ENCODE measurements around the gene MXI1.

- TF ChIP-seq POLR2AphosphoS5 (IDR thresholded peaks at IDR 0.05; ENCODE audit: insufficient read depth in 1 of 2, low read depth in 1 of 2): no peak
- no peak for TF ChIP-seq POLR2A (IDR thresholded peaks at IDR 0.05)
- TF ChIP-seq, protein P1, sequence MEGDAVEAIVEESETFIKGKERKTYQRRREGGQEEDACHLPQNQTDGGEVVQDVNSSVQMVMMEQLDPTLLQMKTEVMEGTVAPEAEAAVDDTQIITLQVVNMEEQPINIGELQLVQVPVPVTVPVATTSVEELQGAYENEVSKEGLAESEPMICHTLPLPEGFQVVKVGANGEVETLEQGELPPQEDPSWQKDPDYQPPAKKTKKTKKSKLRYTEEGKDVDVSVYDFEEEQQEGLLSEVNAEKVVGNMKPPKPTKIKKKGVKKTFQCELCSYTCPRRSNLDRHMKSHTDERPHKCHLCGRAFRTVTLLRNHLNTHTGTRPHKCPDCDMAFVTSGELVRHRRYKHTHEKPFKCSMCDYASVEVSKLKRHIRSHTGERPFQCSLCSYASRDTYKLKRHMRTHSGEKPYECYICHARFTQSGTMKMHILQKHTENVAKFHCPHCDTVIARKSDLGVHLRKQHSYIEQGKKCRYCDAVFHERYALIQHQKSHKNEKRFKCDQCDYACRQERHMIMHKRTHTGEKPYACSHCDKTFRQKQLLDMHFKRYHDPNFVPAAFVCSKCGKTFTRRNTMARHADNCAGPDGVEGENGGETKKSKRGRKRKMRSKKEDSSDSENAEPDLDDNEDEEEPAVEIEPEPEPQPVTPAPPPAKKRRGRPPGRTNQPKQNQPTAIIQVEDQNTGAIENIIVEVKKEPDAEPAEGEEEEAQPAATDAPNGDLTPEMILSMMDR (IDR thresholded peaks at IDR 0.05): no peak
These were observed 34.0 kb downstream of the MXI1 start for GRCh38 chr10:110241407-110241806.
